Heart left ventricle (tissue), 13 donors: Measurements from ENCODE around the gene ST3GAL6.
"Not testable (repeated sequence)": the region's sequence is repeated elsewhere in the genome, so short reads cannot be mapped to it uniquely, and the experiment has no call there.

ENCODE experiments used
- POLR2A ChIP-seq, 2 donors: fragments of 450-650 bp; IDR thresholded peaks; one replicate each; pipeline ENCODE4 v1.6.1; 2017; ENCODE audit warnings: antibody characterized with exemption in 2 of 2, mild to moderate bottlenecking in 2 of 2, moderate library complexity in 2 of 2
- TF ChIP-seq, protein P1 (sequence below), 12 donors: fragments of 200-600 bp; sonication (generic) in 4 of 12; IDR thresholded peaks; one replicate each; pipeline versions ENCODE4 v1.5.0 to v1.8.0; 2018 to 2022; ENCODE audit warnings: antibody characterized with exemption in 12 of 12, mild to moderate bottlenecking in 5 of 12
- donor health status: ischemic (EF 13 %, LVEDD 7.1; RV severe dilation, severe dysfunction).
- donor health status: DM: no; HTN: yes; CAD: no.
- donor health status: DM: no; HTN: no; CAD: no.
- donor health status: ischemic (EF 25% LVEDD 6.9; RV normal size, moderate dysfunction).
- donor health status: ischemic (EF 25% LVEDD 5.7; RV mildly dilated, moderate dysfunction).
- donor health status: ischemic (EF 35%, LVEDD 5.7; RV mildly dilated, moderate dysfunction).
- donor health status: nonischemic (EF 11% LVEDD 7.7; RV severe dilation, severe dysfunction).
- donor health status: DM: yes; HTN: yes; CAD: no.
- donor health status: PGD.
- donor health status: ischemic (EF 29% LVEDD 5.4; RV normal size, mild dysfunction).
- donor health status: nonischemic (EF 23%, LVEDD 6.1; RV moderate dilation, normal function).

DNA sequence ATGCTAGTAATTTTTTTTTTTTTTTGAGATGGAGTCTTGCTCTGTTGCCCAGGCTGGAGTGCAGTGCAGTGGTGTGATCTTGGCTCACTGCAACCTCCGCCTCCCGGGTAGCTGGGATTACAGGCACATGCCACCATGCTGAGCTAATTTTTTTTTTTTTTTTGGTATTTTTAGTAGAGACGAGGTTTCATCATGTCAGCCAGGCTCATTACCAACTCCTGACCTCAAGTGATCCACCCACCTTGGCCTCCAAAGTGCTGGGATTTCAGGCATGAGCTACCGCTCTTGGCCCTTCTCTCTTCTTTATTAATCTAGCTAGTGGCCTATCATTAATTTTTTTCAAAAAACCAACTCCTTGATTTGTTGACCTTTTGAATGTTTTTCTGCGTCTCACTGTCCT lies 67.9 kb downstream of the ST3GAL6 start:
- TF ChIP-seq, protein P1, sequence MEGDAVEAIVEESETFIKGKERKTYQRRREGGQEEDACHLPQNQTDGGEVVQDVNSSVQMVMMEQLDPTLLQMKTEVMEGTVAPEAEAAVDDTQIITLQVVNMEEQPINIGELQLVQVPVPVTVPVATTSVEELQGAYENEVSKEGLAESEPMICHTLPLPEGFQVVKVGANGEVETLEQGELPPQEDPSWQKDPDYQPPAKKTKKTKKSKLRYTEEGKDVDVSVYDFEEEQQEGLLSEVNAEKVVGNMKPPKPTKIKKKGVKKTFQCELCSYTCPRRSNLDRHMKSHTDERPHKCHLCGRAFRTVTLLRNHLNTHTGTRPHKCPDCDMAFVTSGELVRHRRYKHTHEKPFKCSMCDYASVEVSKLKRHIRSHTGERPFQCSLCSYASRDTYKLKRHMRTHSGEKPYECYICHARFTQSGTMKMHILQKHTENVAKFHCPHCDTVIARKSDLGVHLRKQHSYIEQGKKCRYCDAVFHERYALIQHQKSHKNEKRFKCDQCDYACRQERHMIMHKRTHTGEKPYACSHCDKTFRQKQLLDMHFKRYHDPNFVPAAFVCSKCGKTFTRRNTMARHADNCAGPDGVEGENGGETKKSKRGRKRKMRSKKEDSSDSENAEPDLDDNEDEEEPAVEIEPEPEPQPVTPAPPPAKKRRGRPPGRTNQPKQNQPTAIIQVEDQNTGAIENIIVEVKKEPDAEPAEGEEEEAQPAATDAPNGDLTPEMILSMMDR (IDR thresholded peaks at IDR 0.05): not testable (repeated sequence)
- TF ChIP-seq POLR2A (IDR thresholded peaks at IDR 0.05): not testable (repeated sequence)
